TTC549 (cell line): ENCODE data around the gene PABPN1L.

Source experiments
- FAIRE-seq: peaks from 2 replicates; lab custom pipeline; 2012; peaks lifted over from hg19 to GRCh38; lab: Jason Lieb, UNC

PABPN1L gene, protein sequence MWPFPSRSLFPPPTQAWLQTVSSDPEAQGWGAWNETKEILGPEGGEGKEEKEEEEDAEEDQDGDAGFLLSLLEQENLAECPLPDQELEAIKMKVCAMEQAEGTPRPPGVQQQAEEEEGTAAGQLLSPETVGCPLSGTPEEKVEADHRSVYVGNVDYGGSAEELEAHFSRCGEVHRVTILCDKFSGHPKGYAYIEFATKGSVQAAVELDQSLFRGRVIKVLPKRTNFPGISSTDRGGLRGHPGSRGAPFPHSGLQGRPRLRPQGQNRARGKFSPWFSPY

GRCh38 chr16:88866151-88866920, at the start of gene PABPN1L:
PABPN1L (minus strand) TSS chr16:88866660; CDS start chr16:88866606, 54 bp downstream.
- FAIRE-seq = no peak

DNA sequence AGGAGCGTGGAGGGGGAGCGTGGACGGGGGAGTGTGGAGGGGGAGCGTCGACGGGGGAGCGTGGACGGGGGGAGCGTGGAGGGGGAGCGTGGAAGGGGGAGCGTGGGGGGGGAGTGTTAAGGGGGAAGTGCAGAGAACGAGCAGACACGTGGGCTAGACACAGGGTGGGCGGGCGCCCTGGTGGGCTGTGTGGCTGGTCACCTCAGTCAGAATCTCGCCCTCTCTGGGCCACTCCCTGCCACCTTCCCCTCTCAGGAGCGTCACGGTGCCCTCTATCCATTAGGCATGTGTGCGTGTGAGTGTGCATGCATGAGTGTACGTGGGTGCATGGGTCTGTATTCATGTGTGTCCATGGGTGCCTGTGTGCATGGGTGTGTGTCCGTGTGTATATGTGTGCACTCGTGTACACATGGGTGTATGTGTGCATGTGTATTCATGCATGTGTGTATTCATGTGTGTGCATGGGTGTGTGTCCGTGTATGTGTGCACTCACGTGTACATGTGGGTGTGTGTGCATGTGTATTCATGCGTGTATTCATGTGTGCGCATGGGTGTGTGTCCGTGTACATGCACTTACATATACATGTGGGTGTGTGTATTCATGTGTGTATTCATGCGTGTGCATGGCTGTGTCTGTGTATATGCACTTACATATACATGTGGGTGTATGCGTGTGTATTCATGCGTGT, 49.3 kb upstream of the PABPN1L start:
- no peak for FAIRE-seq

- FAIRE-seq = no peak
These were observed 48.4 kb upstream of the PABPN1L start for GRCh38 chr16:88914750-88915368.

GRCh38 chr16:88913870-88914269, 47.4 kb upstream of the PABPN1L start:
- no peak for FAIRE-seq

DNA sequence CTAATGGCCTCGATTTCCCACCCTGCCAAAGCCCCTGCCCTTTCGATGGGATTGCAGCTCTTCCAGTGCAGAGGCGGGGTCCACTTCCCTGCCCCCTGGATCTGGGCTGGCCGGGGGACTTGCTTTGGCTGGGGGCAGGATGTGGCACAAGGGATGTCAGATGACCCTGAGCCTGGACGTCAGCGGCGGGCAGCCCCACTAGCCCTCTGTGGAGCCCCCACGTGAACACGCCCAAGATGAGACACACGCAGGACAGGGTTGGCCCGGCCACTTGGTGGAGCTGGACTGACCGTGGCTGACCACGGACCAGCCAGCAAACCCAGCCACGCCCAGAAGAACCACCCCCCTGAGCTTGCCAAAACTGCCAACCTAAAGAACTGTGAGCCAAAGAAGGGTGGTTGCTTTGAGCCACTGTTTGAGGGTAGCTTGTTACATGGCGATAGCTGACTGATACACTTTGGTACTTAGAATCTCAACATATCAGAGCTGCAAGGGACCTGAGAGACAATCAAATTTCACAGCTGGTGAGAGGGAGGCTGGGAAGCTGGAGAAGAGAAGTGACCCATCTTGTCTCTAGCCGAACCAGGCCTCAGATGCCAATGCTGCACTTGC, 46.6 kb upstream of the PABPN1L start:
- no peak for FAIRE-seq

DNA sequence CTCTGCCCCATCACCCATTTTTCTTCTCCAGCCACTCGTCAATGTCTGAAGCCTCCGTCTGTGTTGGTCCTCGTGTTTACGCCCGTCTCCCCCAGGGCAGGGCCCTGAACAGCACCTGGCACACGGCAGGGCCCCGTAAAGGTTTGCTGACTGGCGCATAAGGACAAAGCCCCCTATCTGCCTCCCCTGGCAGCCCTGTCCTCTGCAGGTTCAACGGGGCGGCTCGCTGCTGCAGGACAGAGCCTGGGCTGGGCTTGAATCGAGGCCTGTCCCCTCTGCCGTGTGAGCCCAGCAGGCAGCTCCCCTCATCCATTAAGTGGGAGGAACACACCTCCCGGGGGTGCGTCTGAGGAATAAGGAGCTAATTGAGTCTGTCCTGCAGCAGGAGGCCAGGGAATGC, 46.1 kb upstream of the PABPN1L start:
- no peak for FAIRE-seq

DNA sequence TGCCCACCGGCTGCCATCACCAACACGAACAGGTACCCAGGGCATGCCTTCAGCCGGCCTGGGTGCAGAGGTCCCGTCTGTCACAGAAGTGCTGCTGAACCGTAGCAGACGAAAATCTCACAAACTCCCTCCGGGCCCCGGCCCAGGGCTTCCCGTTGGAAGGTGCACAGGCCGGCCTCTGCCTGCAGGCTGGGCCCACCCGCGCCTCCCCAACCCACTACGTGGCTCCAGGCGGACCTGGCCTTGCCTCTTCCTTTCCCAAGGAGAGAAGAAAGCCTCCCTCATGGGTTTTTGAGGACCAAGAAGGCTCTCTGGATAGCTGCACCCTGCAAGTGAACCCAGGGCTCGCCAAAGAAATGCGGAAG, 45.5 kb upstream of the PABPN1L start:
- FAIRE-seq = no peak

- FAIRE-seq = no peak
These were observed 44.9 kb upstream of the PABPN1L start for GRCh38 chr16:88911136-88911945.

- FAIRE-seq = no peak
These were observed 44.0 kb upstream of the PABPN1L start for GRCh38 chr16:88910284-88911135.

DNA sequence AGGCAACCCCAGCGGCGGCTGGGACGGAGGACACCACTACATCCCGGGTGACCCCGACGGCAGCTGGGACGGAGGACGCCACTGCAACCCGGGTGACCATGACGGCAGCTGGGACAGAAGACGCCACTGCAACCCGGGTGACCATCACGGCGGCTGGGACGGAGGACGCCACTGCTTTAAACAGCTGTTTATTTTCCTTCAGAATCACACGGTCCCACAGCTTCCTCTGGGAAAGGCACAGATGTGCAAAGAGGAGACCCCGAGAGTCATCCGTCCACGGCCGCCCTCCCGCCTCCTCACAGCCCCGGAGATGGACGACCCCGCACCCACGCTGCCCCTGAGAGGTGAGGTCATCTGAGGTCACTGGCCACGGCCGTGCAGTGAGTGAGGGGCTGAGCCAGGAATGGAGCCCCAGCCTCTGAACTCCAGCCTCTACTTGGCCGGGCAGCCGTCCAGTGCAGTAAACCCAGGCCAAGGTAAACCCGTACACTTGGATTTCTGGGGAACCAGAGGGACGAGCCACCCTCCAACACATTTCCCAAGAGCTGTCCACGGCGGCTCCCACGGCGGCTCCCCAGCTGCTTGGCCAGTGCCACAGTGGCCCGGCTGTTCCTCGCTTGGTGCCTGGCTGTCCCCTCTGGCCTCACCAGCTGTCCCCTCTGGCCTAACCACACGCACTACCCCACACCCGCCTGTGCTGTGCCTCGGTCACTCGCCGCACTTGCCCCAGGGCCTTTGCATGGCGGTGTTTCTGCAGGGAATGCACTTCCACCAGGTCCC, 43.2 kb upstream of the PABPN1L start:
- no peak for FAIRE-seq

DNA sequence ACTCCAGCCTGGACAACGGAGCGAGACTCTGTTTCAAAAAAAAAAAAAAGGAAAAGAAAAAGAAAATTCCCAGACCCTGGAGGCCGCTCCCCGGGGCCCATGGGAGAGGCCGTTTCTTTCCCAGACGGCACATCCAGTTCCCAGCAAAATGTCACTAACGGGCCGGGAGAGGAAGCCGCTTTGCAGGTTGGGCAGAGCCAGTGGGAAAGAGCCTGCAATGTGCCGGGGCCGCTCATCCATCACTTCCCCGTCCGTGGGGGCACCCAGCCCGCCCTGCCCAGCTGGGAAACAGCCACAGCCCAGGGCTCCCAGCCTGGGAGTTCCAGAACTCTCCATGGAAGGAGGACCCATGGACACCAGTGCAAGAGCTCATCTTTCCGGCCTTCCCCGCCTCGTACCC, 41.8 kb upstream of the PABPN1L start:
- FAIRE-seq = no peak

DNA sequence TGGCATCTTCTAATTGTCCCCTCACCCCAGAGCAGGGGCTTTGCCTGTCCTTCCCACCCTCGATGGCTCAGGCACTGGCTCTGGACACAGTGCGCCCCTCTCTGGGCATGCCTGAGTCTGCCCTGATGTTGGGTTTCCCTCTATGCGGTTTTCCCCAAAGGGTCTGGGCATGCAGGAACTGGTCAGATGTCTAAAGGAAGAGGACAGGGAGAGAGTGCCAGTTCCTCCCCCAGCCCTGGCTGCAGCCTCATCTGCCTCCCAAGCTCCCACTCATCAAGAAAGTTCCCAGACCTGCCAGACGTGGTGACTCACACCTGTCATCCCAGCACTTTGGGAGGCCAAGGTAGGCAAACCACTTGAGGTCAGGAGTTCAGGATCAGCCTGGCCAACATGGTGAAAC, 41.3 kb upstream of the PABPN1L start:
- no peak for FAIRE-seq

DNA sequence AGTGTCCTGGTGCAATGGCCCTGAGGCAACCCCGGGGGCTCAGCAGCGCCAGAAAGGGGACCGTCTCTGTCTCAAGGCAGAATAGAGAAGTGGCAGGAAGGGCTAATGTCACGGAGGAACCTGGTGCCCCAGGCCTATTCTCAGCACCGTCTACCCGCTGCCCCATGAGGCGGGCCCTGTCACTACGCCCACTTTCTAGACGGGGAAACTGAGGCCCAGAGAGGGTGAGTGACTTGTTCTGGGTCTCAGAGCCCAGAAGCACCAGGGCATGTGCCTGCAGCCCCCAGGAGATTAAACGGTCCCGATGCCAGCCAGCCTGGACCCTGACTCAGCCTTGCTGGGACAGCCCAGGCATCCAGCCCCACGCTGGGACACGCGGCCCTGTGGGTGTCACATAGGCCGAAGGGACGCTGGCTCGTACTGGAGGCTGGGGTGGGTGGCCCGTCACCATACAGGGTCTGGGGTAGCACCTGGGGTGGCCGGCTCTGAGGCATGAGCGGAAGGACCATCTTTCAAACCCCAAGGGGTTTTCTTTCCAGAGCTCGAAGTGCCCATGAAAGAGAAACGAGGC, 40.2 kb upstream of the PABPN1L start:
- no peak for FAIRE-seq

- no peak for FAIRE-seq
These were observed 39.6 kb upstream of the PABPN1L start for GRCh38 chr16:88906020-88906419.

DNA sequence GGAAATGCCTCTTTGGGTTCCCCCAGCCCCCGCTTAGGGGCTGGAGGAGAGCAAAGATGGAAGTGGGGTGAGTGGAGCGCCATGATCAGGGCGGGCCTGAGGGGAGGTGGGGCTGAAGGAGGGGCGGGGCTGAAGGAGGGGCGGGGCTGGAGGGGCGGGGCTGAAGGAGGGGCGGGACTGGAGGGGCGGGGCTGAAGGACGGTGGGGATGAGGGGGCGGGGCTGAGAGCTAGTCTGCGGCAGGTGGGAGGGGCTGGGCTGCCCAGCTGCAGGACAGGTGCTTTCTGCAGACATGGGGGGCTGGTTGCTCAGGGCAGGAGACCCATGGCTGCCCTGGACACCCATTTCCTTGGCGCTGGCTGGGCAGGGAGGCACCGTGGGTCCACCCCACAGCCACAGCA, 39.1 kb upstream of the PABPN1L start:
- FAIRE-seq = no peak

GRCh38 chr16:88904676-88905365, 38.4 kb upstream of the PABPN1L start:
- FAIRE-seq = no peak

DNA sequence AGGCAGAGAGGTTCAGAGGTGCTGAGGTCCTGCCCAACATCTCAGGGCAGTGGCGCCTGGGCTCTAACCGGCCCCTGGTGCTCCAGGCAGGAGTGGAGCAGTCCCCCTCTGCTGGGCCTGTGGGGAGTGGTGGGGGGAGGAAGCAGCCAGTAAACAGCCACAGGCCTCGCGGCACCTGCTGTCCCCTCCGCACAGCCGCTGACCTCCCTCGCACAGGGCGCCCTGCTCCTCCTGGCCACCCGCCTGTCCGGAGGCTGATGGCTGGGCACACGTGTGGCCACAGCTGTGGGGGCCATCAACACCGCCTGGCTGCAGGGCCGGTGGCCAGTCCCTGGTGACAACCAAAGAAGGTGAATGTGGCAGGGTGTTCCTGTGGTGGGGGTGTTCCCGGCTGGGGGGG, 36.8 kb upstream of the PABPN1L start:
- FAIRE-seq = no peak

- no peak for FAIRE-seq
These were observed 36.3 kb upstream of the PABPN1L start for GRCh38 chr16:88902744-88903143.
